Stimulated activated CD8-positive, alpha-beta memory T cell treated with anti-CD3 and anti-CD28 coated beads, Interleukin-15, amount 100 ng/mL, for 4 hours (primary cell): ENCODE data around the gene ACTR2.
"Not testable (repeated sequence)": the region's sequence is repeated elsewhere in the genome, so short reads cannot be mapped to it uniquely, and the experiment has no call there.

Experiments used
- DNase-seq, 2 donors: peaks; one replicate each; pipeline ENCODE4 v3.0.0-alpha.2; 2020; ENCODE audit warnings: low read depth in 2 of 2

Gene ACTR2

DNA sequence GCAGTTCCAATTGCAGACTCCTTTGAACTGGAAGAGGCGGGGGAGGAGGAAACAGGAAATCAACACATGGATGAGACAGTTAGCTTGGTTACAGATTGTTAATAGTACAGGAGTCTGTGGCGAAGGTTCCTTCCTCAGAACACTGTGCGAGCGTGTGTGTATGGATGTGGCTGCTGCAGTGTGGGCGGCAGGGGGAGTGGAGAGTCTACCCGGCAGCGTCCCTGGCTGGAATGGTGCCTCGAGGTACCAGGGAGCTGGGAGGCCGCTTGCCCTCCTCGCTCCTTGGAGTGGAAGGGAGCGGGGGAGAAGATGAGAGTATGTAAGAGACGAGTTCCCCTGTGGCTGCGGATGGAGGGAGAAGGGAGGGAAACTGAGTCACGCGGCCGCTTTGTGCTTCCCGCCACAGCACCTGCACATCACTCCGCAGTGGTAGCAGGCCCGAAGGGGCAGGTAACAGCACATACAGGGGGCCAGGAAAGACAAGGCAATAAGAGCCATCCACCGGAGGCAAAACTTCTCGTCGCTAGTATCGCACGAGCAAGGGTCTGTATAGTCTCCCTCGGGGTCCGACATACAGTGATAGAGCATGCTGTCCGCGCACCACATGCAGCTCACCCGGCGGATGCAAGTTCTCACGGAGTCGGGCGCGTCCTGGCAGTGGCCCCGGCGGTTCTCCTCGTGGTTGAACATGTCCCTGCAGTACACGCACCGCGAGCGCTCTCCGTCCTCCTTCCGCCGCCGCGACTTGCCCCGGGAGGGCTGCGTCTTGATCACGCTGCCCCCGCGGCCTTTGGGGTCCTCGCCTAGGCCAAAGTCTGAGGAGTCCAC lies 85.7 kb downstream of the ACTR2 start:
- DNase-seq = no peak

DNA sequence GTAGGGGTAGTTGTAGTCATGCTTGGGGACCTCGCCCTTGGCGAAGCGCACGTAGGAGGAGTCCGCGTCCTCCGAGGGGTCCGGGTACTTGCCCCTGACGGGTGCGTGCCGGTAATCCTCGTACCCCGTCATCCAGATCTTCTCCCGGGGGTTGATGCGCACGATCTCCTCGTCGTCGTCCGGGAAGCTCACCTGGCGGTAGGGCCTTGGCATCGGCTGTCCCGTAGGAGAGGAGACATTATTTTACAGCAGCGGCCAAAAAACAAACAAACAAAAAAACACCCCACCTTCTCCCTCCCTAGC lies 86.3 kb downstream of the ACTR2 start:
- DNase-seq = no peak

- DNase-seq = no peak
These were observed 87.3 kb downstream of the ACTR2 start for GRCh38 chr2:65314801-65315441.

- DNase-seq = no peak
These were observed 88.4 kb downstream of the ACTR2 start for GRCh38 chr2:65316072-65316471.

DNA sequence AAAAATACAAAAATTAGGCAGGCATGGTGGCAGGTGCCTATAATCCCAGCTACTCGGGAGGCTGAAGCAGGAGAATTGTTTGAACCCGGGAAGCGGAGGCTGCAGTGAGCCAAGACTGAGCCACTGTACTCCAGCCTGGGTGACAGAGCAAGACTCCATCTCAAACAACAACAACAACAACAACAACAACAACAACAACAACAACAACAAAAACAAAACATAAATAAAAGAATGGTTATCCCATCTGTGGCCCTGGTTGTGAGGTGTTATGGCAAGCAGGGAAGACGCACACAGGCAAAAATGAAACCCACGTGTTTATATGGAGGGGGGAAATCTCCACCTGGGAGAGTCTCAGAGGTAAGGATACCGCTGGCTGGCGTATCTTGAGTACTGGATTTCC lies 89.7 kb downstream of the ACTR2 start:
- DNase-seq = not testable (repeated sequence)

DNA sequence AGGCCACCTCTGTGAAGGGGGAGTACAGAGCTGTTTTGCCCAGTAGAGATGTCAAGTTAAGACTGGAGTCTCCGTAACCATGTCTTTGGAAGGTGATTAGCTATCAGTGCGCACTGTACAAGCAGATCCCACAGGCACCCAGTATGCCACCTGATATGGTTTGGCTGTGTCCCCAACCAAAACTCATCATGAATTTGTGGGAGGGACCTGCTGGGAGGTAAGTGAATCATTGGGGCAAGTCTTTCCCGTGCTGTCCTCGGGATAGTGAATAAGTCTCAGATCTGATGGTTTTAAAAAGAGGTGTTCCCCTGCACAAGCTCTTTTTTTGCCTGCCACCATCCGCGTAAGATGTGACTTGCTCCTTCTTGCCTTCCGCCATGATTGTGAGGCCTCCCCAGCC lies 90.2 kb downstream of the ACTR2 start:
- DNase-seq = no peak

DNA sequence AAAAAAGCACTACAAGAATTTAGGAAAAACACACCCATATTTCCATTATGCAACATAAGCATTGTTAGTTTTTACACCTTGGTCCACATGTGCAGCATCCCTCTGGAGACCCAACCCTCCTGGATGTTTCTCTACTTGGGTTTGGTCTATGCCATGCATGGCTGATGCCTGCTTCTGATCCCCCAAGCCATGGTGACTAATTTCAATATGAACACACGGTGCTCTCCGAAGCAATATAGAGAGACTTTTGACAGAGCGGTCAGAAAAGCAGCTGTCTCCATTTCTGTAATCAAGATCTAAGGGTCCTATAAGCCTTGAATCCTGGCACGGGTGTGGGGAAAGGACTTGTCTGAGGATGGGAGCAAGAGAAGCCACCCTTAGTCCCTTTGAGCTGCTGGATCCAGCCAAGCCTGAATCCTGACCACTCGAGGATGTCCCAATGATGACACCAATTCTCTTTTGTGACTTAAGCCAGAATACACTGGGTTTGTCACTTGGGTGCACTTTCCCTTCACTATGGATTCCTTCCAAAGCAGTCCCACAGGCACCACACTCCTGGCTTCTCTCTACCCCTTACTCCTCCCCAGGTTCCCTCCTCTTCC lies 91.5 kb downstream of the ACTR2 start:
- DNase-seq = no peak

DNA sequence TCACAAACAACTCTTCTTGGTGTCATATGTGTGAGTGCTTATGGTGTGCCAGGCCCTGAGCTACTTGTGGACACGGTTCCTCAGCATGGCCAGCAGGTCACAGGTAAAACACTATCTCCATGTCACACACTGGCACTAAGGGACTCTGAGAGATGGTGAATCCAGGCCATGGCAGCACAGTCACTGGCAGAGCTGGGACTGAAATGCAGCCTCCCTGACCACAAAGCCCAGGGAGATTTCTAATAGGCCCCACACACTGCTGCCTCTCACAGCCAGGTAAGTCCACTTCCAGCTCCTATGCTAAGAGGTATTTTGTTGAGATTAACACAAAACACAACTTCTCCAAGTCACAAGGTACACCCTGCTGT lies 92.0 kb downstream of the ACTR2 start:
- DNase-seq = no peak

DNA sequence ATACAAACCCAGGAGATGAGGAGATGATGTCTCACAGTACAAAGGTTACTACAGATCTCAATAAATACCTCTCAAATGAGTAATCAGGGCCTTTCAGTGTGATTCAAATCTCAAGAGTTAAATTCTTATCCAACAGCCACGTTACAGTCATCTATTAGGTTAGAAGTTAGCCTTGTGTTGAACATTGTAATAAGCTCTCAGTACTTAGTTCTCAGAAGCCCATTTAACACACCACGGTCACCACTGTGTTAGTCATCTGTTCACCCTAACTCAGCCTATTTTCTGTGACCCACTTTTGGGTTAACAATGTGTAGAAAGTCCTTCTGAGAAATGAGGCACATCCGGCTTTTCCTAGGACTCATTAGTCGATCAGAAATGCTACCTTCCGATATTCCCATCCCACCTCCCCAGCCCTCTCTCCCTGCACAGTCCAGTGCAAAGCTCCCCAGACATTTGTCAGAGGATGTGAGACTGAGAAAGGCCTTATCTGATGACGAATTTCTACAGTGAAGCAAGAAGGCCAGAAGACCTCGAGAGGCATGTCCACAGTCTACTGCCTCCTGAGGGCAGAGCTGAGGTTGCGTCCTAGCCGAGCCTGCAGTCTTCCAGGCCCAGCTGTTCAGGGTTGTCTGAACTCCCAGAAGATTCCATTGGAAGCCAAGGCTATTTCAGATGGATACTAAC lies 92.6 kb downstream of the ACTR2 start:
- DNase-seq = no peak
